ENCODE results near the gene PDCD1. TPM values are rescaled to one million over a fixed set of nuclear protein-coding genes. Genes with fewer than 3 reads are reported as not detected.
A peak's percentile ranks its signal among the peaks of the same experiment; 100 is the strongest.

The PDCD1 gene
- total and polyA plus RNA-seq, 2 of the 13 experiments (the other 11 are each of a cell fraction or from before 2014, with no cell fraction given): 0.04 TPM; not detected in 1

DNA sequence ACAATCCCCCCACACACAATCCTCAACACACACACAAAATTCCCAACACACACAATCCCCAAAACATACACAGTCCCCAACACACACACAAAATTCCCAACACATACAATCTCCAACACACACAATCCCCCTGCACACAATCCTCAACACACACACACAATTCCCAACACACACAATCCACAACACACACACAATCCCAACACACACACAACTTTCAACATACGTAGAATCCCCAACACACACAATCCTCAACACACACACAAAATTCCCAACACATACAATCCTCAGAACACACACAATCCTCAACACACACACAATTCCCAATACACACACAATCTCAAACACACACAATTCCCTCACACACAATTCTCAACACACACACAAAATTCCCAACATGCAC lies 2.6 kb upstream of the PDCD1 start (continued):
- TF ChIP-seq CENPX (CRISPR knock-in tag; IDR thresholded peaks at IDR 0.05): no peak

DNA sequence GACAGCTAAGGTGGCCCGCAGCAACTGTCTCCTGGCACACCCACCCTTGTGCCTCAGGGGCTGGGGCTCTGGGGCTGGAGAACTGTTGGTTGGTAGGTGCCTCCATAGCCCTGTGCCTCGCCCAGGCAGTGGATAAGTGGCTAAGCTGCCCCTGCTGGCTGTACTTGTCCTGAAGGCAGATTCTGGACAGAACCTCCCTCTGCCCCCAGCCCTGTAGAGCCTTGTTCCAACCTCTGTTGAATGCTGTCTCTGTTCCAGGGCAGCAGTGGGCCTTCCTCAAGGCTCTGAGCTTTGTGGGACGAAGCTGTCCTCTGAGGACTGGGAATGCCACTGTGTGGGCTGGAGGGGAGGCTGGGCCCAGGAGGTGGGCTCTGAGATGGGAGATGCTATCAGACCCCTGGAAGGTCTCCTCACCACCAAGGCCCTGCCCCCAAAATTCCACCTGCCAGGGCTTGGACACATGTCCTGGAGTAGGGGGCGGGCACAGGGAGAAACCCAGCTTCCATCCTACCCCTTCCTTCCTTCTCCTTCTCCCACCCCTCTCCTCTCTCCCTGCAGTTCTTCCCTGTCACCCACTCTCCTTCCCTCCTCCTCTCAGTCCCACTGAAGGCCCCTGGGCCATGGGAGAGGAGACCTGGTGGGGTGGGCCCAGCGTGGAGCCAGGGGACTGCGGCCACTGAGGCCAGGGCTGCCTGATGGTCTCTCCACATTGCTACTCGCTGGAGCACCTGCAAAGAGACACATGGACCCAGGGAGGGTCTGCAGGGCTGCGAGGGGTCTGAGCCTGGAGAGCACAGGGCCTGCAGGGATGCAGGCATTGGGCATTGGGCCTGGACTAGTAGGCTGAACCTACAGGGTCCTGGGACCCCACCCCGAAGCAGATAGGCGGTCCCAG lies 1.7 kb upstream of the PDCD1 start:
- intact Hi-C loops (cut with micrococcal nuclease; ENCODE audit: unreplicated experiment) (no loop called here), in situ Hi-C loops (cut with HindIII; ENCODE audit: extremely low pct_ligation_motif_present, low pct_unique_long_range_greater_than_20kb) (no loop called here)
- Histone ChIP-seq H3K27me3 (ENCODE audit: control insufficient read depth in 1 of 2, insufficient read depth in 2 of 2, low read length in 2 of 2) (peaks cover 21 to 84% of the 10 kb centered on the region in 2 experiments), H3K9me3 (ENCODE audit: low read length) (no peaks in the 10 kb centered on the region), H3K36me3 (replicated peaks in 1 of 2; ENCODE audit: control insufficient read depth in 1 of 2, insufficient read depth in 2 of 2, low read length in 2 of 2) (no peaks in the 10 kb centered on the region), H3K9ac (ENCODE audit: insufficient read depth, low read depth, low read length) (no peak overlapping the region), H3K27ac (ENCODE audit: extremely low read length, insufficient read depth, low read length) (no peak overlapping the region), H3K4me1 (ENCODE audit: insufficient read depth, low read length) (peaks cover 14% of the 10 kb centered on the region), H4K20me1 (ENCODE audit: insufficient read depth, low read length) (no peaks in the 10 kb centered on the region), H3K4me3 (replicated peaks in 1 of 3; ENCODE audit: insufficient read depth in 1 of 3, low read depth in 2 of 3, low read length in 3 of 3) (no peak overlapping the region), H3K79me2 (ENCODE audit: insufficient read depth, low read length) (no peaks in the 10 kb centered on the region), H2AFZ (ENCODE audit: low read length) (no peak overlapping the region), H3K4me2 (ENCODE audit: low read depth, low read length) (no peak overlapping the region)
- no peak for FAIRE-seq
- BruUV-seq (replicated peaks): no TSS peak
- ChIA-PET POLR2A (interaction anchor here (1.1 to 1.5 kb wide), 2 partner anchors 86 to 90 kb away, joined by 5 read pairs; no protein-coding TSS in a partner anchor), CTCF (ENCODE audit: low intra/inter-chr PET ratio, low total read pairs) (no interaction called here)
- WGBS (ENCODE audit: low lambda C conversion rate): 44% methylated on average over 6 of the region's 10 CpGs
- ATAC-seq: peak; percentile 46
- TF ChIP-seq, protein P1, sequence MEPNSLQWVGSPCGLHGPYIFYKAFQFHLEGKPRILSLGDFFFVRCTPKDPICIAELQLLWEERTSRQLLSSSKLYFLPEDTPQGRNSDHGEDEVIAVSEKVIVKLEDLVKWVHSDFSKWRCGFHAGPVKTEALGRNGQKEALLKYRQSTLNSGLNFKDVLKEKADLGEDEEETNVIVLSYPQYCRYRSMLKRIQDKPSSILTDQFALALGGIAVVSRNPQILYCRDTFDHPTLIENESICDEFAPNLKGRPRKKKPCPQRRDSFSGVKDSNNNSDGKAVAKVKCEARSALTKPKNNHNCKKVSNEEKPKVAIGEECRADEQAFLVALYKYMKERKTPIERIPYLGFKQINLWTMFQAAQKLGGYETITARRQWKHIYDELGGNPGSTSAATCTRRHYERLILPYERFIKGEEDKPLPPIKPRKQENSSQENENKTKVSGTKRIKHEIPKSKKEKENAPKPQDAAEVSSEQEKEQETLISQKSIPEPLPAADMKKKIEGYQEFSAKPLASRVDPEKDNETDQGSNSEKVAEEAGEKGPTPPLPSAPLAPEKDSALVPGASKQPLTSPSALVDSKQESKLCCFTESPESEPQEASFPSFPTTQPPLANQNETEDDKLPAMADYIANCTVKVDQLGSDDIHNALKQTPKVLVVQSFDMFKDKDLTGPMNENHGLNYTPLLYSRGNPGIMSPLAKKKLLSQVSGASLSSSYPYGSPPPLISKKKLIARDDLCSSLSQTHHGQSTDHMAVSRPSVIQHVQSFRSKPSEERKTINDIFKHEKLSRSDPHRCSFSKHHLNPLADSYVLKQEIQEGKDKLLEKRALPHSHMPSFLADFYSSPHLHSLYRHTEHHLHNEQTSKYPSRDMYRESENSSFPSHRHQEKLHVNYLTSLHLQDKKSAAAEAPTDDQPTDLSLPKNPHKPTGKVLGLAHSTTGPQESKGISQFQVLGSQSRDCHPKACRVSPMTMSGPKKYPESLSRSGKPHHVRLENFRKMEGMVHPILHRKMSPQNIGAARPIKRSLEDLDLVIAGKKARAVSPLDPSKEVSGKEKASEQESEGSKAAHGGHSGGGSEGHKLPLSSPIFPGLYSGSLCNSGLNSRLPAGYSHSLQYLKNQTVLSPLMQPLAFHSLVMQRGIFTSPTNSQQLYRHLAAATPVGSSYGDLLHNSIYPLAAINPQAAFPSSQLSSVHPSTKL (CRISPR knock-in tag; IDR thresholded peaks at IDR 0.05): no peak
- TF ChIP-seq ZBTB7A (CRISPR knock-in tag; IDR thresholded peaks at IDR 0.05): no peak
- TF ChIP-seq PCBP1 (IDR thresholded peaks at IDR 0.05; ENCODE audit: borderline replicate concordance, low read depth, low read length): 0 out of 2 replicates have a peak, but pooled peaks have one; percentile 22
- DNase-seq (ENCODE audit: low spot score): no peak
